B cell (primary cell): Measurements from ENCODE around the gene RFC5. TPM values are rescaled to one million over a fixed set of nuclear protein-coding genes. Genes with fewer than 3 reads are reported as not detected.

Experiments
- ATAC-seq: fragments of 200-7000 bp; cut with Tn5 transposase; one replicate; pipeline ENCODE4 v1.10.0; 2021; ENCODE audit warnings: low read depth, mild to moderate bottlenecking, moderate number of reproducible peaks, moderate library complexity
- CTCF ChIA-PET: fragments of 350-600 bp; sonication (Branson Sonifier 250); formaldehyde crosslinking; loops from one replicate; lab custom pipeline; 2021; ENCODE audit warnings: antibody characterized with exemption, inconsistent platforms; lab: Charles Lee
- POLR2A ChIA-PET: fragments of 350-600 bp; sonication (Branson Sonifier 250); formaldehyde crosslinking; loops from one replicate; lab custom pipeline; 2021; ENCODE audit warnings: antibody characterized with exemption; lab: Charles Lee
- DNase-seq: peaks from one replicate; pipeline ENCODE4 v3.0.0; 2013
- H2AFZ ChIP-seq: 2 replicates; pipeline ENCODE4 v1.6.1; 2012; ENCODE audit warnings: mild to moderate bottlenecking, low read depth, low read length; ENCODE audit not compliant: insufficient read depth, poor library complexity, severe bottlenecking
- H3K27ac ChIP-seq, 2 donors: 1 replicate in 1 of 2; 2 replicates in 1 of 2; pipeline ENCODE4 v1.5.1; 2012 to 2013; ENCODE audit warnings: low read length in 2 of 2, mild to moderate bottlenecking in 2 of 2, moderate library complexity in 1 of 2
- H3K27me3 ChIP-seq, 4 experiments: fragments of 200-600 bp in 1 of 4; sonication (generic) in 1 of 4; replicated peaks in 1 of 4; 1 replicate in 2 of 4; 2 replicates in 2 of 4; pipeline versions ENCODE4 v1.6.1 to v1.7.0; 2013 to 2016; ENCODE audit warnings: low read length in 3 of 4, mild to moderate bottlenecking in 2 of 4, mixed read lengths in 1 of 4, moderate library complexity in 1 of 4; ENCODE audit not compliant: insufficient read depth in 4 of 4, control insufficient read depth in 3 of 4; ENCODE audit errors: control extremely low read depth in 1 of 4
- H3K36me3 ChIP-seq, 2 experiments: replicated peaks in 1 of 2; 1 replicate in 1 of 2; 2 replicates in 1 of 2; pipeline versions ENCODE4 v1.6.1 to v1.7.1; 2013; ENCODE audit warnings: low read length in 1 of 2; ENCODE audit not compliant: insufficient read depth in 2 of 2, control insufficient read depth in 1 of 2; ENCODE audit errors: control extremely low read depth in 1 of 2, extremely low read depth in 1 of 2
- H3K4me1 ChIP-seq, 2 donors: fragments of 200-600 bp in 1 of 2; sonication (generic) in 1 of 2; 1 replicate in 1 of 2; 2 replicates in 1 of 2; pipeline versions ENCODE4 v1.5.1 to v1.6.1; 2013 to 2017; ENCODE audit warnings: low read length in 2 of 2; ENCODE audit not compliant: control insufficient read depth in 2 of 2, insufficient read depth in 2 of 2
- H3K4me2 ChIP-seq: replicated peaks from 2 replicates; pipeline ENCODE3; 2012; ENCODE audit warnings: mild to moderate bottlenecking, low read depth, low read length; ENCODE audit not compliant: poor library complexity, severe bottlenecking
- H3K4me3 ChIP-seq, 5 experiments: fragments of 200-600 bp in 1 of 5; sonication (generic) in 1 of 5; 1 replicate in 3 of 5; 2 replicates in 2 of 5; pipeline versions ENCODE4 v1.5.1 to v1.7.0; 2011 to 2016; ENCODE audit warnings: low read length in 4 of 5, mild to moderate bottlenecking in 4 of 5, low read depth in 2 of 5, control low read depth in 1 of 5, moderate library complexity in 1 of 5; ENCODE audit not compliant: insufficient read depth in 1 of 5; ENCODE audit errors: control extremely low read depth in 1 of 5, extremely low read depth in 1 of 5
- H3K79me2 ChIP-seq: fragments of 200-600 bp; sonication (generic); one replicate; pipeline ENCODE4 v1.6.0; 2016; ENCODE audit warnings: low read length; ENCODE audit not compliant: control insufficient read depth, insufficient read depth
- H3K9ac ChIP-seq: fragments of 200-600 bp; sonication (generic); 2 replicates; pipeline ENCODE4 v1.6.1; 2017; ENCODE audit warnings: mild to moderate bottlenecking, low read length, moderate library complexity
- H3K9me3 ChIP-seq, 3 donors: one replicate each; pipeline versions ENCODE4 v1.6.1 to v1.7.1; 2013; ENCODE audit warnings: low read length in 2 of 3; ENCODE audit not compliant: control insufficient read depth in 2 of 3, insufficient read depth in 1 of 3; ENCODE audit errors: control extremely low read depth in 1 of 3
- H4K20me1 ChIP-seq: 2 replicates; pipeline ENCODE4 v1.6.0; 2012; ENCODE audit warnings: mild to moderate bottlenecking, low read length; ENCODE audit not compliant: insufficient read depth, control insufficient read depth, poor library complexity, severe bottlenecking
- H3K27ac Mint-ChIP-seq: one replicate; pipeline ENCODE4 v1.8.0; 2021; ENCODE audit warnings: mixed read lengths
- H3K27me3 Mint-ChIP-seq: one replicate; pipeline ENCODE4 v1.8.0; 2021; ENCODE audit warnings: mixed read lengths
- H3K4me1 Mint-ChIP-seq: one replicate; pipeline ENCODE4 v1.8.0; 2021; ENCODE audit warnings: mixed read lengths
- H3K4me3 Mint-ChIP-seq: one replicate; pipeline ENCODE4 v1.8.0; 2021; ENCODE audit warnings: mixed read lengths
- H3K9me3 Mint-ChIP-seq: one replicate; pipeline ENCODE4 v1.8.0; 2022; ENCODE audit warnings: mixed read lengths; ENCODE audit not compliant: insufficient read depth
- CTCF ChIP-seq: fragments of 200-600 bp; IDR thresholded peaks from one replicate; pipeline ENCODE4 v1.8.0; 2022; ENCODE audit warnings: antibody characterized with exemption, mild to moderate bottlenecking
- EZH2 ChIP-seq: IDR thresholded peaks from 2 replicates; pipeline ENCODE4 v1.6.1; 2012; ENCODE audit warnings: borderline replicate concordance, low read depth, mild to moderate bottlenecking, moderate library complexity, low read length; ENCODE audit not compliant: insufficient read depth, poor library complexity, severe bottlenecking
- WGBS: methylation state at CpG from one replicate; pipeline ENCODE4 v1.1.5; 2013; ENCODE audit warnings: missing lambda C conversion rate; ENCODE audit not compliant: insufficient coverage; 5-methylcytosine and 5-hydroxymethylcytosine counted together
- intact Hi-C: fragments of 100-400 bp; cut with micrococcal nuclease; formaldehyde crosslinking; loops from one replicate; pipeline ENCODE4 v1.10.0; 2022
- polyA plus RNA-seq: library from polyadenylated mRNA; depleted of rRNA; stranded (reverse); fragments of >200 nt; gene quantifications from 2 replicates; pipeline ENCODE4 v1.2.3, GENCODE V29; 2012
- total RNA-seq, 2 donors: library from RNA; stranded (reverse); fragments of 120-200 nt in 1 of 2; gene quantifications; 1 replicate in 1 of 2; 2 replicates in 1 of 2; pipeline versions ENCODE4 v1.2.3 to v1.2.4, GENCODE V29; 2013 to 2022

Gene RFC5
- total and polyA plus RNA-seq, 2 donors (not counting 1 experiment from before 2014, with no cell fraction given): 22.7 to 23.2 TPM

- WGBS: 30% methylated on average over 2 of the region's 4 CpGs
- Mint-ChIP-seq H3K4me3 (peak overlapping the region; percentile 16), H3K27ac (no peak overlapping the region), H3K9me3 (peaks cover 10% of the 10 kb centered on the region), H3K4me1 (peaks cover 7% of the 10 kb centered on the region), H3K27me3 (peaks cover 58% of the 10 kb centered on the region)
- ChIA-PET POLR2A (no interaction called here), CTCF (no interaction called here)
- Histone ChIP-seq H3K79me2 (no peaks in the 10 kb centered on the region), H3K9me3 (peaks cover 0 to 14% (median 9%) of the 10 kb centered on the region in 3 donors), H3K27ac (no peak overlapping the region), H3K36me3 (no peaks in the 10 kb centered on the region), H3K9ac (no peak overlapping the region), H3K27me3 (peaks cover 0 to 29% (median 10%) of the 10 kb centered on the region in 4 experiments), H4K20me1 (no peaks in the 10 kb centered on the region), H3K4me2 (no peak overlapping the region), H3K4me1 (peaks cover 8 to 9% of the 10 kb centered on the region in 2 donors), H3K4me3 (no peak overlapping the region), H2AFZ (no peak overlapping the region)
- DNase-seq (no peak), ATAC-seq (no peak)
- no peak for TF ChIP-seq CTCF
- intact Hi-C loops: no loop called here
Observed at GRCh38 chr12:117967043-117967442, 49.5 kb upstream of the RFC5 start.

GRCh38 chr12:117967512-117967911 is 49.0 kb upstream of the RFC5 start:
- CTCF ChIA-PET: no interaction called here
- Histone ChIP-seq H3K27ac (no peak overlapping the region), H3K4me3 (no peak overlapping the region), H3K36me3 (no peaks in the 10 kb centered on the region), H3K9ac (no peak overlapping the region), H3K4me2 (no peak overlapping the region), H3K27me3 (peaks cover 0 to 29% (median 12%) of the 10 kb centered on the region in 4 experiments), H3K4me1 (peaks cover 8 to 9% of the 10 kb centered on the region in 2 donors), H4K20me1 (no peaks in the 10 kb centered on the region), H3K79me2 (no peaks in the 10 kb centered on the region), H2AFZ (no peak overlapping the region), H3K9me3 (peaks cover 0 to 14% (median 9%) of the 10 kb centered on the region in 3 donors)
- H3K4me1 Mint-ChIP-seq: peaks cover 7% of the 10 kb centered on the region
- peaks cover 58% of the 10 kb centered on the region for H3K27me3 Mint-ChIP-seq
- WGBS: 23% methylated on average over 4 of the region's 12 CpGs
- intact Hi-C loops: no loop called here
- POLR2A ChIA-PET: no interaction called here
- no peak for ATAC-seq
- H3K27ac Mint-ChIP-seq: no peak overlapping the region
- DNase-seq: no peak
- TF ChIP-seq CTCF (no peak), EZH2 (no peak)
- peak overlapping the region; percentile 16 for H3K4me3 Mint-ChIP-seq
- H3K9me3 Mint-ChIP-seq: peaks cover 11% of the 10 kb centered on the region
